K562 (cell line): Measurements from ENCODE around the gene AMFR. TPM values are rescaled to one million over a fixed set of nuclear protein-coding genes. Genes with fewer than 3 reads are reported as not detected.

Experiments
- CBX8 ChIP-seq: fragments of 200-600 bp; sonication (generic); IDR thresholded peaks from 2 replicates; pipeline ENCODE4 v1.6.1; 2012; ENCODE audit warnings: borderline replicate concordance, mixed run types, low read depth, mild to moderate bottlenecking, moderate library complexity, mixed read lengths, low read length, control low read depth, inconsistent platforms; ENCODE audit not compliant: poor library complexity, severe bottlenecking; ENCODE audit errors: extremely low read depth
- NBN ChIP-seq: fragments of 450-650 bp; IDR thresholded peaks from 2 replicates; pipeline ENCODE4 v1.6.1; 2016; ENCODE audit warnings: low read depth, mild to moderate bottlenecking
- NCOA6 ChIP-seq: fragments of 450-650 bp; IDR thresholded peaks from 2 replicates; pipeline ENCODE4 v1.6.1; 2017; ENCODE audit warnings: mild to moderate bottlenecking
- PHF8 ChIP-seq: fragments of 200-600 bp; sonication (generic); IDR thresholded peaks from 2 replicates; pipeline ENCODE4 v1.6.1; 2012; ENCODE audit warnings: mixed run types, mild to moderate bottlenecking, inconsistent platforms, low read length, moderate library complexity, borderline replicate concordance
- PTTG1 ChIP-seq: fragments of 450-650 bp; IDR thresholded peaks from 2 replicates; pipeline ENCODE4 v1.6.1; 2016; ENCODE audit warnings: low read depth, mild to moderate bottlenecking, missing genetic modification characterization, missing compliant biosample characterization
- ZKSCAN8 ChIP-seq: fragments of 200-800 bp; sonication (Bioruptor generic); IDR thresholded peaks from 2 replicates; pipeline ENCODE4 v1.6.1; 2016; ENCODE audit warnings: missing genetic modification characterization, missing compliant biosample characterization
- ZNF224 ChIP-seq: sonication (generic); formaldehyde crosslinking; IDR thresholded peaks from 2 replicates; pipeline ENCODE4 v1.8.0; 2022; ENCODE audit warnings: mild to moderate bottlenecking, missing genetic modification reagents
- ZNF668 ChIP-seq: fragments of 250-450 bp; sonication (Bioruptor Pico); IDR thresholded peaks from 2 replicates; pipeline ENCODE4 v1.8.0; 2022; ENCODE audit warnings: mild to moderate bottlenecking, inconsistent platforms
- polyA plus RNA-seq, 8 experiments: library from polyadenylated mRNA; depleted of rRNA in 4 of 8; stranded (reverse) in 5 of 8; unstranded in 3 of 8; fragments of >200 nt; fragmentation: Nextera tagmentation in 2 of 8; fragmentation: Illumina TruSeq in 1 of 8; extraction: Ambion mirVana in 2 of 8; extraction: Trizol in 1 of 8; gene quantifications; 2 replicates each; pipeline versions ENCODE4 v1.2.1 to v1.2.3, GENCODE V29; 2011 to 2014; ENCODE audit warnings: inconsistent platforms in 1 of 8, missing spikeins in 1 of 8
- total RNA-seq, 7 experiments: library from RNA; depleted of rRNA in 6 of 7; stranded (reverse); fragments of >200 nt in 6 of 7; fragmentation: Illumina TruSeq in 2 of 7; extraction: Trizol in 2 of 7; gene quantifications; 2 replicates each; pipeline versions ENCODE4 v1.2.1 to v1.2.3, GENCODE V29; 2011 to 2021; ENCODE audit warnings: low replicate concordance in 1 of 7
- TF ChIP-seq, protein P1 (sequence below): fragments of 200-800 bp; sonication (Bioruptor generic); IDR thresholded peaks from 2 replicates; pipeline ENCODE4 v1.6.1; 2017; ENCODE audit warnings: missing genetic modification characterization, missing compliant biosample characterization
- TF ChIP-seq, protein P2 (sequence below): sonication (generic); formaldehyde crosslinking; IDR thresholded peaks from 2 replicates; pipeline ENCODE4 v1.8.1; 2023; ENCODE audit warnings: missing genetic modification reagents, mild to moderate bottlenecking, borderline replicate concordance
- TF ChIP-seq, protein P3 (sequence below): fragments of 250-450 bp; sonication (Bioruptor Pico); IDR thresholded peaks from 2 replicates; pipeline ENCODE4 v1.5.0; 2021
- TF ChIP-seq, protein P4 (sequence below): fragments of 250-450 bp; sonication (Bioruptor Pico); IDR thresholded peaks from 2 replicates; pipeline ENCODE4 v1.8.0; 2022; ENCODE audit warnings: inconsistent platforms

The AMFR gene
- total and polyA plus RNA-seq, 9 of the 15 experiments (the other 6 are each of a cell fraction or from before 2014, with no cell fraction given) = 15.6 to 113 (median 58.4) TPM

DNA sequence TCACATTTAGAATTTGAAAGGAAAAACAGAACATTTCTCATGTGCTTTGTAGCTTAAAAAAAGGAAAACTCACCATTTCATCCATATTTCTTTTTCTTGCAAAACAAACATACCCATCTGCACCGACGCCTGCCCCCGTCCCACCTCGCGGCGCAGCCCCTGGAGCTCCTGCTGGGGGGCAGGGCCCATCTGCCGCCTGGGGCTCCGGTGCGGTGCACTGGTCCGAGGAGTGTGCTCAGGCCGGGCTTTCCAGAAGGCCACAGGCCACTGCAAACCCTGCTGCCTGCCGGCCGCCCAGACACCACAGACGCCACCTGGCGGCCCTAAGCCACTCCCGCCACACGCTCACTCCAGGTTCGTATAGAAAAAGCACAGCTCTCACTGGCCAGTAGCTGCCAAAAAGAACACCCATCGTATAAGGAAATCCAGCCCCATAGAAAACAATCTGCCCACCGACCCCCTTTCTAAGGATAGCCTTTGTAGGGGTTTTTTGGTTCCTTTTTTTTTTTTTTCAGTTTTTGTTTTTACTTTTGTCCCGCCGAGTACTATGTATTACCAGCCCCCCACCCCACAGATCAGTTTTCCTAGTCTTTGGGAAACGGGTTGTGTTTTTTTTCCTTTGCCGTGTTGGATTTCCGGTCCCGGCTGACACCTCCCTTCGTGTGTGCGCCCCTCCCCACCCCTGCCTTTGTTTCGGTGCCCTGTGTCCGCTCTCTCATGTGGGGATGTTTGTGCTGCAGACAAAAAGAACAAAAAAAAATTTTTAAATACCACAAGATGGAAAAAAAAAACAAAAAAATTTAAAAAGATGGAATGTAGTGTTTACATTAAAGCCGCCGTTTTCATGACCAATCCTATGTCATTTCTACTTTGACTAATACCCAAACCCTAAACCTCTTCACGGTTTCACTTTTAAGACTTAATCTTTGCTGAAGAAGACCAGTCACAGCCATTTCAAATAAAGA is 68.8 kb downstream of the AMFR start (continued):
- TF ChIP-seq, protein P1, sequence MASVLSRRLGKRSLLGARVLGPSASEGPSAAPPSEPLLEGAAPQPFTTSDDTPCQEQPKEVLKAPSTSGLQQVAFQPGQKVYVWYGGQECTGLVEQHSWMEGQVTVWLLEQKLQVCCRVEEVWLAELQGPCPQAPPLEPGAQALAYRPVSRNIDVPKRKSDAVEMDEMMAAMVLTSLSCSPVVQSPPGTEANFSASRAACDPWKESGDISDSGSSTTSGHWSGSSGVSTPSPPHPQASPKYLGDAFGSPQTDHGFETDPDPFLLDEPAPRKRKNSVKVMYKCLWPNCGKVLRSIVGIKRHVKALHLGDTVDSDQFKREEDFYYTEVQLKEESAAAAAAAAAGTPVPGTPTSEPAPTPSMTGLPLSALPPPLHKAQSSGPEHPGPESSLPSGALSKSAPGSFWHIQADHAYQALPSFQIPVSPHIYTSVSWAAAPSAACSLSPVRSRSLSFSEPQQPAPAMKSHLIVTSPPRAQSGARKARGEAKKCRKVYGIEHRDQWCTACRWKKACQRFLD (CRISPR knock-in tag) = no peak
- no peak for TF ChIP-seq ZNF668 (CRISPR knock-in tag)
- no peak for TF ChIP-seq CBX8
- no peak for TF ChIP-seq NCOA6
- no peak for TF ChIP-seq ZNF224 (CRISPR knock-in tag)
- peak; percentile 25; the same call in 1 of the 2 replicates for TF ChIP-seq NBN
- TF ChIP-seq, protein P2, sequence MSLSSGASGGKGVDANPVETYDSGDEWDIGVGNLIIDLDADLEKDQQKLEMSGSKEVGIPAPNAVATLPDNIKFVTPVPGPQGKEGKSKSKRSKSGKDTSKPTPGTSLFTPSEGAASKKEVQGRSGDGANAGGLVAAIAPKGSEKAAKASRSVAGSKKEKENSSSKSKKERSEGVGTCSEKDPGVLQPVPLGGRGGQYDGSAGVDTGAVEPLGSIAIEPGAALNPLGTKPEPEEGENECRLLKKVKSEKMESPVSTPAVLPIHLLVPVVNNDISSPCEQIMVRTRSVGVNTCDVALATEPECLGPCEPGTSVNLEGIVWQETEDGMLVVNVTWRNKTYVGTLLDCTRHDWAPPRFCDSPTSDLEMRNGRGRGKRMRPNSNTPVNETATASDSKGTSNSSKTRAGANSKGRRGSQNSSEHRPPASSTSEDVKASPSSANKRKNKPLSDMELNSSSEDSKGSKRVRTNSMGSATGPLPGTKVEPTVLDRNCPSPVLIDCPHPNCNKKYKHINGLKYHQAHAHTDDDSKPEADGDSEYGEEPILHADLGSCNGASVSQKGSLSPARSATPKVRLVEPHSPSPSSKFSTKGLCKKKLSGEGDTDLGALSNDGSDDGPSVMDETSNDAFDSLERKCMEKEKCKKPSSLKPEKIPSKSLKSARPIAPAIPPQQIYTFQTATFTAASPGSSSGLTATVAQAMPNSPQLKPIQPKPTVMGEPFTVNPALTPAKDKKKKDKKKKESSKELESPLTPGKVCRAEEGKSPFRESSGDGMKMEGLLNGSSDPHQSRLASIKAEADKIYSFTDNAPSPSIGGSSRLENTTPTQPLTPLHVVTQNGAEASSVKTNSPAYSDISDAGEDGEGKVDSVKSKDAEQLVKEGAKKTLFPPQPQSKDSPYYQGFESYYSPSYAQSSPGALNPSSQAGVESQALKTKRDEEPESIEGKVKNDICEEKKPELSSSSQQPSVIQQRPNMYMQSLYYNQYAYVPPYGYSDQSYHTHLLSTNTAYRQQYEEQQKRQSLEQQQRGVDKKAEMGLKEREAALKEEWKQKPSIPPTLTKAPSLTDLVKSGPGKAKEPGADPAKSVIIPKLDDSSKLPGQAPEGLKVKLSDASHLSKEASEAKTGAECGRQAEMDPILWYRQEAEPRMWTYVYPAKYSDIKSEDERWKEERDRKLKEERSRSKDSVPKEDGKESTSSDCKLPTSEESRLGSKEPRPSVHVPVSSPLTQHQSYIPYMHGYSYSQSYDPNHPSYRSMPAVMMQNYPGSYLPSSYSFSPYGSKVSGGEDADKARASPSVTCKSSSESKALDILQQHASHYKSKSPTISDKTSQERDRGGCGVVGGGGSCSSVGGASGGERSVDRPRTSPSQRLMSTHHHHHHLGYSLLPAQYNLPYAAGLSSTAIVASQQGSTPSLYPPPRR (CRISPR knock-in tag) = no peak
- peak; percentile 15; the same call in 1 of the 2 replicates for TF ChIP-seq PTTG1 (tag)
- TF ChIP-seq PHF8 = peak; percentile 29; the same call in 1 of the 2 replicates
- TF ChIP-seq, protein P3, sequence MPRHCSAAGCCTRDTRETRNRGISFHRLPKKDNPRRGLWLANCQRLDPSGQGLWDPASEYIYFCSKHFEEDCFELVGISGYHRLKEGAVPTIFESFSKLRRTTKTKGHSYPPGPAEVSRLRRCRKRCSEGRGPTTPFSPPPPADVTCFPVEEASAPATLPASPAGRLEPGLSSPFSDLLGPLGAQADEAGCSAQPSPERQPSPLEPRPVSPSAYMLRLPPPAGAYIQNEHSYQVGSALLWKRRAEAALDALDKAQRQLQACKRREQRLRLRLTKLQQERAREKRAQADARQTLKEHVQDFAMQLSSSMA = no peak
- TF ChIP-seq ZKSCAN8 = no peak
- TF ChIP-seq, protein P4, sequence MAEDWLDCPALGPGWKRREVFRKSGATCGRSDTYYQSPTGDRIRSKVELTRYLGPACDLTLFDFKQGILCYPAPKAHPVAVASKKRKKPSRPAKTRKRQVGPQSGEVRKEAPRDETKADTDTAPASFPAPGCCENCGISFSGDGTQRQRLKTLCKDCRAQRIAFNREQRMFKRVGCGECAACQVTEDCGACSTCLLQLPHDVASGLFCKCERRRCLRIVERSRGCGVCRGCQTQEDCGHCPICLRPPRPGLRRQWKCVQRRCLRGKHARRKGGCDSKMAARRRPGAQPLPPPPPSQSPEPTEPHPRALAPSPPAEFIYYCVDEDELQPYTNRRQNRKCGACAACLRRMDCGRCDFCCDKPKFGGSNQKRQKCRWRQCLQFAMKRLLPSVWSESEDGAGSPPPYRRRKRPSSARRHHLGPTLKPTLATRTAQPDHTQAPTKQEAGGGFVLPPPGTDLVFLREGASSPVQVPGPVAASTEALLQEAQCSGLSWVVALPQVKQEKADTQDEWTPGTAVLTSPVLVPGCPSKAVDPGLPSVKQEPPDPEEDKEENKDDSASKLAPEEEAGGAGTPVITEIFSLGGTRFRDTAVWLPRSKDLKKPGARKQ (CRISPR knock-in tag) = no peak
